Chondrocyte (in vitro differentiated cells): ENCODE measurements around the gene GP1BB. TPM values are rescaled to one million over a fixed set of nuclear protein-coding genes. Genes with fewer than 3 reads are reported as not detected.

Experiments
- DNase-seq: peaks from one replicate; pipeline ENCODE4 v3.0.0; 2021; ENCODE audit warnings: mixed read lengths, low spot score
- H3K27ac Mint-ChIP-seq: one replicate; pipeline ENCODE4 v1.8.0; 2021; ENCODE audit warnings: mild to moderate bottlenecking, moderate library complexity, mixed read lengths; ENCODE audit not compliant: unreplicated experiment
- H3K27me3 Mint-ChIP-seq: 2 replicates; pipeline ENCODE4 v1.8.0; 2021; ENCODE audit warnings: low read depth, mixed read lengths
- H3K36me3 Mint-ChIP-seq: 2 replicates; pipeline ENCODE4 v1.8.0; 2021; ENCODE audit warnings: low read depth, mixed read lengths
- H3K4me1 Mint-ChIP-seq: 2 replicates; pipeline ENCODE4 v1.8.0; 2021; ENCODE audit warnings: low read depth, mild to moderate bottlenecking, mixed read lengths
- H3K4me3 Mint-ChIP-seq: one replicate; pipeline ENCODE4 v1.8.0; 2021; ENCODE audit warnings: mild to moderate bottlenecking, moderate library complexity, mixed read lengths; ENCODE audit not compliant: unreplicated experiment
- H3K9me3 Mint-ChIP-seq: 2 replicates; pipeline ENCODE4 v1.8.0; 2021; ENCODE audit warnings: low read depth, mixed read lengths
- total RNA-seq: library from RNA; stranded (reverse); gene quantifications from 3 replicates; pipeline ENCODE4 v1.2.1, GENCODE V29; 2021
- TF ChIP-seq, protein P1 (sequence below): fragments of 200-600 bp; sonication (generic); IDR thresholded peaks from 2 replicates; pipeline ENCODE4 v1.5.0; 2021; ENCODE audit warnings: antibody characterized with exemption, mild to moderate bottlenecking, moderate library complexity

Gene GP1BB
- total RNA-seq, 1 donor from 2014 or later = 56.0 TPM

DNA sequence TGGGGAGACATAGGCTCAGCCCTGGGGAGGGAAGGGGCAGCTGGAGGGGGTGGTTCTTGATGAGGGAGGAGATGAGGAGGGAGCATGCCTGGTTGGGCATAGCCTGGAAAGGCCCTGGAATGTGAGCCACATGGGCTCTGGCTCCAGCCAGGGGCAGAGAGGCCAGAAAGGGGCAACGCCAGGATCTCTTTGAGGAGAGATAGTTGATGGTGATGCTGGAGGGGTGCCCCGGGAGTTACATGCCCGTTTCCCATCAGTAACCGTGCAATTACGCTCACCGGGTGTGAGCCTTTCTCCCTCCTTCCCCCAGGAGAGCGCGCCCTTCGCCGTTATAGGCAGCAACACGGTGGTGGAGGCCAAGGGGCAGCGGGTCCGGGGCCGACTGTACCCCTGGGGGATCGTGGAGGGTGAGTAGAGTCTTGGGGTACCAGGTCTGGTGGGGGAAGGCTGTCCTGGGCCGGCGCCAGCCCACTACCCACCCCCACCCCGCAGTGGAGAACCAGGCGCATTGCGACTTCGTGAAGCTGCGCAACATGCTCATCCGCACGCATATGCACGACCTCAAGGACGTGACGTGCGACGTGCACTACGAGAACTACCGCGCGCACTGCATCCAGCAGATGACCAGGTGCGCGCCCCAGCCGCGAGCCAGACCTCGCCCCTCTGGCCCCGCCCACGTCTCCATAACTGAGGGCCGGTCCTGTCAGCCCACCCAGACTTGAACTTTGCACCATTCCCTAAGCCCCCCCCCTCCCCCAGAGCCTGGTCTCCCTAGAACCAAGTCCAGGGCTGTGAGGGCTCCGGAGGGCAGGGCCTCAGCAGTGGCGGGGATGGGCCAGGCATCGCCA, 1.8 kb upstream of the GP1BB start:
- DNase-seq = no peak
- H3K36me3 Mint-ChIP-seq = peaks cover 28% of the 10 kb centered on the region
- TF ChIP-seq, protein P1, sequence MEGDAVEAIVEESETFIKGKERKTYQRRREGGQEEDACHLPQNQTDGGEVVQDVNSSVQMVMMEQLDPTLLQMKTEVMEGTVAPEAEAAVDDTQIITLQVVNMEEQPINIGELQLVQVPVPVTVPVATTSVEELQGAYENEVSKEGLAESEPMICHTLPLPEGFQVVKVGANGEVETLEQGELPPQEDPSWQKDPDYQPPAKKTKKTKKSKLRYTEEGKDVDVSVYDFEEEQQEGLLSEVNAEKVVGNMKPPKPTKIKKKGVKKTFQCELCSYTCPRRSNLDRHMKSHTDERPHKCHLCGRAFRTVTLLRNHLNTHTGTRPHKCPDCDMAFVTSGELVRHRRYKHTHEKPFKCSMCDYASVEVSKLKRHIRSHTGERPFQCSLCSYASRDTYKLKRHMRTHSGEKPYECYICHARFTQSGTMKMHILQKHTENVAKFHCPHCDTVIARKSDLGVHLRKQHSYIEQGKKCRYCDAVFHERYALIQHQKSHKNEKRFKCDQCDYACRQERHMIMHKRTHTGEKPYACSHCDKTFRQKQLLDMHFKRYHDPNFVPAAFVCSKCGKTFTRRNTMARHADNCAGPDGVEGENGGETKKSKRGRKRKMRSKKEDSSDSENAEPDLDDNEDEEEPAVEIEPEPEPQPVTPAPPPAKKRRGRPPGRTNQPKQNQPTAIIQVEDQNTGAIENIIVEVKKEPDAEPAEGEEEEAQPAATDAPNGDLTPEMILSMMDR = no peak
- no peaks in the 10 kb centered on the region for H3K9me3 Mint-ChIP-seq
- peaks cover 39% of the 10 kb centered on the region for H3K4me1 Mint-ChIP-seq
- no peak overlapping the region for H3K4me3 Mint-ChIP-seq
- H3K27ac Mint-ChIP-seq = no peak overlapping the region
- no peaks in the 10 kb centered on the region for H3K27me3 Mint-ChIP-seq

DNA sequence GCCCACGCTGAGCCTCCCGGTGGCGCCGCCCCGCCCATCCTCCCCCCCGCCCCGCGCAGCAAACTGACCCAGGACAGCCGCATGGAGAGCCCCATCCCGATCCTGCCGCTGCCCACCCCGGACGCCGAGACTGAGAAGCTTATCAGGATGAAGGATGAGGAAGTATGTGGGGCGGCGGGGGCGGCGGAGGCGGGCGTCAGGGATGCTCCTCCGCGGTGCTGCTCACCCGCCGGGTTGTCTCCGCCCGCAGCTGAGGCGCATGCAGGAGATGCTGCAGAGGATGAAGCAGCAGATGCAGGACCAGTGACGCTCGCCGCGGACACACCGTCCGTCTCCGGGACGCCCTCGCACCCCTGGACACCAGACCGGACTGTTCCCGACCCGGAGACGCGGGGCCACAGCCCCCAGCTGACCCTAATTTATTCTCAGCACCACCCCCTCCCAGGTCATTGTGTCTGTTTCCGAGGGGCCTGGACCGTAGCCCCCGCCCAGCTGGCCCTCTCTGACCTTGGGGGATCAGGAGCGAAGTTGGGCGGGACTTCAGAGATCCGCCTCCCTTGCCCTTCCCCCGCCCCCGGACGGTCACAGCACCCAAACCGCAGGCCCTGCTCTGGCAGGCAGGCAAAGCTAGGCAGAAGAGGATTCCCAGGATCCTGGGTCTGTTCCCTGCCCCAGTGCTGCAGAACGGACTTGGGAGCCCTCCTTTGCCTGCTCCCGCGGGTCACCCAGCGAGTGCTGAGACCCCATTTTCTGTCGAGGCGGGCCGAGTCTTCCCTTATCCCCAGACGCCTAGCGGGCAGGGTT, 959 bp upstream of the GP1BB start:
- TF ChIP-seq, protein P1 = no peak
- Mint-ChIP-seq H3K27ac (no peak overlapping the region), H3K27me3 (no peaks in the 10 kb centered on the region), H3K4me1 (peaks cover 31% of the 10 kb centered on the region), H3K4me3 (no peak overlapping the region), H3K36me3 (peaks cover 28% of the 10 kb centered on the region), H3K9me3 (no peaks in the 10 kb centered on the region)
- DNase-seq = no peak

DNA sequence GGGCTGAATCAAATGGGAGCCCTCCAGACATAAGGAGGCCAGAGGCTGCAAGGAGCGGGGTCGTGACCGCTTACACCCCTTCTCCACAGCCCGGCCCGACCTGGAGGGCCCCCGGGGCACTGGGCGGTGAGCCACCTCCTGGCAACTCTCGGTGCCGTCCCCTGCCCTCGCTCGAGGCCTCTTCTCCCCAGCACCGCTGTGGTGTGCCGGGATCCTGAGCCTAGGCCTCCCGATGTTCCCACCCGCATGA, 432 bp upstream of the GP1BB start:
- no peak for DNase-seq
- H3K4me1 Mint-ChIP-seq = peaks cover 26% of the 10 kb centered on the region
- H3K27me3 Mint-ChIP-seq = no peaks in the 10 kb centered on the region
- TF ChIP-seq, protein P1 = peak; percentile 1
- H3K9me3 Mint-ChIP-seq = no peaks in the 10 kb centered on the region
- H3K27ac Mint-ChIP-seq = no peak overlapping the region
- H3K4me3 Mint-ChIP-seq = no peak overlapping the region
- H3K36me3 Mint-ChIP-seq = peaks cover 28% of the 10 kb centered on the region

DNA sequence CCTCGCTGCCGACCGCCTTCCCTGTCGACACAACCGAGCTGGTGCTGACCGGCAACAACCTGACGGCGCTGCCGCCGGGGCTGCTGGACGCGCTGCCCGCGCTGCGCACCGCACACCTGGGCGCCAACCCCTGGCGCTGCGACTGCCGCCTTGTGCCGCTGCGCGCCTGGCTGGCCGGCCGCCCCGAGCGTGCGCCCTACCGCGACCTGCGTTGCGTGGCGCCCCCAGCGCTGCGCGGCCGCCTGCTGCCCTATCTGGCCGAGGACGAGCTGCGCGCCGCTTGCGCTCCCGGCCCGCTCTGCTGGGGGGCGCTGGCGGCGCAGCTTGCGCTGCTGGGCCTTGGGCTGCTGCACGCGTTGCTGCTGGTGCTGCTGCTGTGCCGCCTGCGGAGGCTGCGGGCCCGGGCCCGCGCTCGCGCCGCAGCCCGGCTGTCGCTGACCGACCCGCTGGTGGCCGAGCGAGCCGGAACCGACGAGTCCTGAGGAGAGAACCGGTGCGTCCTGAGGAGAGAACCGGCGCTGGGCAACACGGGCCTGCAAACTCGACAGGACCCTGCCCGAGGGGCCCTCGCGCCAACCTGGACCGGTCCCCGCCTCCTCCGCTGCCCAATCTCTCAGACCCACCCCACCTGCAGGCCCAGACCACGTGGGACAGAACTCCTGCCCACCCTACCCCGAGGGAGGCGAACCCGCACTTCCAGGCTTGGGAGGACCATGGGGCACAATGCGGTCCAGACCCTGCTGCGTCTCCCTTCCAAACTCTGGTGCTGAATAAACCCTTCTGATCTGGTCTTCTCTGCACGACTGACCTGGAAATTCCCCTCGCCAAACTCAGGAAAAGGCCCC, 866 bp downstream of the GP1BB start:
- DNase-seq = no peak
- Mint-ChIP-seq H3K27ac (peak overlapping the region; percentile 66), H3K4me3 (no peak overlapping the region), H3K27me3 (no peaks in the 10 kb centered on the region), H3K36me3 (peaks cover 28% of the 10 kb centered on the region), H3K9me3 (no peaks in the 10 kb centered on the region), H3K4me1 (peaks cover 25% of the 10 kb centered on the region)
- TF ChIP-seq, protein P1 = no peak
